Mesothelial cell of epicardium (in vitro differentiated cells): Measurements from ENCODE around the gene KCNT2. TPM values are rescaled to one million over a fixed set of nuclear protein-coding genes. Genes with fewer than 3 reads are reported as not detected.
A peak's percentile ranks its signal among the peaks of the same experiment; 100 is the strongest.

ENCODE experiments used
- DNase-seq, 2 experiments: peaks; one replicate each; pipeline ENCODE4 v3.0.0; 2021; ENCODE audit warnings: low spot score in 2 of 2; ENCODE audit not compliant: unreplicated experiment in 2 of 2
- H3K27ac Mint-ChIP-seq: 2 replicates; pipeline ENCODE4 v1.8.0; 2021; ENCODE audit warnings: mixed read lengths
- H3K27me3 Mint-ChIP-seq: 2 replicates; pipeline ENCODE4 v1.8.0; 2021; ENCODE audit warnings: low read depth, mixed read lengths
- H3K36me3 Mint-ChIP-seq: 2 replicates; pipeline ENCODE4 v1.8.0; 2021; ENCODE audit warnings: mixed read lengths
- H3K4me1 Mint-ChIP-seq: 2 replicates; pipeline ENCODE4 v1.8.0; 2021; ENCODE audit warnings: mixed read lengths
- H3K4me3 Mint-ChIP-seq: 2 replicates; pipeline ENCODE4 v1.8.0; 2021; ENCODE audit warnings: mild to moderate bottlenecking, moderate library complexity, mixed read lengths
- H3K9me3 Mint-ChIP-seq: 2 replicates; pipeline ENCODE4 v1.8.0; 2021; ENCODE audit warnings: mixed read lengths
- CTCF ChIP-seq: fragments of 200-600 bp; sonication (generic); IDR thresholded peaks from one replicate; pipeline ENCODE4 v1.5.0; 2021; ENCODE audit warnings: antibody characterized with exemption; ENCODE audit not compliant: unreplicated experiment
- total RNA-seq: library from RNA; stranded (reverse); gene quantifications from 3 replicates; pipeline ENCODE4 v1.2.1, GENCODE V29; 2021

Gene KCNT2
- total RNA-seq, 1 donor from 2014 or later: 25.6 TPM

- H3K4me1 Mint-ChIP-seq: peaks cover 32% of the 10 kb centered on the region
- H3K4me3 Mint-ChIP-seq: peak overlapping the region; percentile 83
- H3K27ac Mint-ChIP-seq: peak overlapping the region; percentile 89
- no peaks in the 10 kb centered on the region for H3K36me3 Mint-ChIP-seq
- no peak for TF ChIP-seq CTCF
- DNase-seq: no peak
- H3K27me3 Mint-ChIP-seq: no peaks in the 10 kb centered on the region
- peaks cover 4% of the 10 kb centered on the region for H3K9me3 Mint-ChIP-seq
Observed at GRCh38 chr1:196607981-196608380, 259 bp downstream of the KCNT2 start.

DNA sequence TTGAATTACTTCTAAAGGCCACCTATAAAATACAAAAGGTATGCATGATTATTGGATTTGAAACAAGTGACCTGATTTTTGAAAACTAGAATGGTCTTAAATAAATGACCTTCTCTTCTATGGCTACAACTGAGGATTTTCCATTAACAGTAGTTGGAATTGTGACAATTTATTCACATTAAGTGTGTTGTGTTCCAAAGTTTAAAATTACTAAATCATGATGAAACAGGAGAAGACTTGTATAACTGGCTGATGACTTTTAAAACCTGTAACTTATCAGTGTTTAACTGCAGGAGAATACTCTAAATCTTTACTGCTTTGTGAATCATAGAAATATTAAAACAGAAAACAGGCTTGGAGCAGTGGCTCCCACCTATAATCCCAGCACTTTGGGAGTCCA, 4.6 kb downstream of the KCNT2 start:
- no peaks in the 10 kb centered on the region for H3K36me3 Mint-ChIP-seq
- no peak for DNase-seq
- no peaks in the 10 kb centered on the region for H3K27me3 Mint-ChIP-seq
- H3K27ac Mint-ChIP-seq: no peak overlapping the region
- peaks cover 4% of the 10 kb centered on the region for H3K9me3 Mint-ChIP-seq
- peaks cover 23% of the 10 kb centered on the region for H3K4me1 Mint-ChIP-seq
- no peak overlapping the region for H3K4me3 Mint-ChIP-seq
- TF ChIP-seq CTCF: no peak

DNA sequence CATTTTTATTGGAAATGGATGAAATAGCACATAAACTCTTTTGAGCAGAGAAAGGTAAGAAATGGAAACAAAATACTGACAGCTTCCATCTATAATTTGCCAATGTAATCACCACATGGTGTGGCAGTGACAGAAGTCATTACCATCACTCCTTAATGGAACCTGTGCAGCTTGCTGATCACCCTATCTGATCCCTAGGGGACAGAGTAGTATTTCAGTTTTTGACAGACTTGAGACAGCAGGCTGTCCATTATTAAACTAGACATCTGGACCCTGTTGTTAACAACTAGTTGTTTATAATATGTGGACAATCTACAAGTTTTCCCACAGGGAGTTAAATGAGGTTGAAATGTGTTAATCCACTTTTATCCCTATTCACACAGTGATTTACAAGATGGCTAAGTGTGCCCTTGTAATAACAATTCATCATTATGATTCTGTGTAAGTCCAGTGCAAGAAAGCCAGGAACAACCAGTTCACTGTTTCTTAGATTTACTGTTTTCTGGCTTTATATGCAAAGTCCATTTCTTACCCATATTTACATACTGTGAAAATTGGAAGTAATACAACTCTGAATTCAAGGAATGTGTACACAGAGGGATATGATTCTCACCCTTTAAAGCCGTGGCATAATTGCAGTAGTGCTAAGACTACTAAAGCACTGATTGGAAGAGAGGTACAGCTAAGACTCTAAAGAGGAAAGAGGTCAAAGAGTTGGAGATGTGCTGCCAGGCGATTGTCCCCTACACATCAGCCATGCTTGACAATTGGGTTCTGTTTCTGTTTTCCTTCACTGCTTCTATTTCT, 9.1 kb downstream of the KCNT2 start:
- no peak for TF ChIP-seq CTCF
- Mint-ChIP-seq H3K27me3 (no peaks in the 10 kb centered on the region), H3K4me1 (peaks cover 5% of the 10 kb centered on the region), H3K27ac (no peak overlapping the region), H3K4me3 (no peak overlapping the region), H3K9me3 (peaks cover 2% of the 10 kb centered on the region), H3K36me3 (no peaks in the 10 kb centered on the region)
- DNase-seq: no peak

DNA sequence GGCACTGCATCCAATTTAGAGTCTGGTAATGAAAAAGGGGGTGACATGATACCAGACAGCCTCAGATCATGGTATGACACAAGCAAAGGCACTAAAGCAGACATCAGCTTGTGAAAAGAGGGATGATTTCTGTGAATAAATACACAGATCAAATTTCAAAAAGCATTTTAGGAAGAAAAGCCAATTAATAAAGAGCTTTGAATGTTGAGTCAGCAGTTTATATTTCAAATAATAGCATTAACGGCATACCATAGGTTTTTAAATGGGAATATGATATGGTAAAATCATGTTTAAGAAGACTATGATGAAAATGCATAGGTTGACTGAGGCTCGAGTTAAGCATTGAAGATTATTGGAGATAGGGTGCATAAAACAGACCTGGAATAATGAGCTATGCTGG, 13.5 kb downstream of the KCNT2 start:
- DNase-seq: no peak
- Mint-ChIP-seq H3K27ac (no peak overlapping the region), H3K4me3 (no peak overlapping the region), H3K27me3 (no peaks in the 10 kb centered on the region), H3K9me3 (peaks cover 3% of the 10 kb centered on the region), H3K36me3 (no peaks in the 10 kb centered on the region), H3K4me1 (no peaks in the 10 kb centered on the region)
- no peak for TF ChIP-seq CTCF

GRCh38 chr1:196593955-196594354, 14.3 kb downstream of the KCNT2 start:
- Mint-ChIP-seq H3K4me3 (no peak overlapping the region), H3K27me3 (no peaks in the 10 kb centered on the region), H3K27ac (no peak overlapping the region), H3K9me3 (peaks cover 3% of the 10 kb centered on the region), H3K36me3 (no peaks in the 10 kb centered on the region), H3K4me1 (no peaks in the 10 kb centered on the region)
- no peak for TF ChIP-seq CTCF
- no peak for DNase-seq
